ENCODE measurements around the gene FASN.

FASN gene

DNA sequence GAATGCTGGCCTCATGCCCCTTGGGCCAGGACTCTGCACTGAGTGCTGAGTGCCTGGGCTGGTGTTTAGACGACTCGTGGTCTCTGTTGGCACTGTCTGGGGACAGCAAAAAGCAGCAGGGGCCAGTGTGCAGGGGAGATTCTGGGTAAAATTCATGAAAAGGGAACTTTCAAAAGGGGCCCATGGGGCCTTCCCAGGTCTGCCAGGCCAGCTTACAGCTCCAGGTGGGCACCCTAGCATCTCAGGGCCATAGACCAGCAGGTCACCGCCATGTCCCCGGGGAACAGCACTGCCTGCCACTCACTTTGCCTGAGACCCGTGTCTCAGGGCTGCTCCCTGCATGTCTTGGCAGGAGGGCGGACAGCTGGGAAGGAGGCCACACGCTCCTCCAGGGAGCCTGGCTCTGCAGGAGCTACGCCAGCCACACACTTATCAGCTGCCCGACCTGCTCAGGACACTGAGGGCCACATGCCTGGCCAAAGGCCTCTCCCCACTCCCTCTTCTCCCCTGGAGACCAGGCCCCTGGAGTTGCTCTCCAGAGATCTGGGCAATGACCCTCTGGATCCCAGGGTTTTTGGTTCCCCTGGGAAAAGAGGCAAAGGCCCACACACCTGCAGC lies 8.8 kb upstream of the FASN start:
- Histone ChIP-seq H3K27ac (ENCODE audit: low read length) (peak overlapping the region; percentile 53), H2AFZ (ENCODE audit: low read depth, low read length) (peak overlapping the region; percentile 37), H3K4me2 (ENCODE audit: low read length) (peak overlapping the region; percentile 98), H3K9ac (ENCODE audit: low read length) (peak overlapping the region; percentile 71), H4K20me1 (ENCODE audit: insufficient read depth, low read length) (no peaks in the 10 kb centered on the region), H3K4me3 (ENCODE audit: low read length) (peak overlapping the region; percentile 87), H3K36me3 (replicated peaks; ENCODE audit: low read depth, low read length) (no peaks in the 10 kb centered on the region), H3K9me3 (ENCODE audit: insufficient read depth, low read length) (no peaks in the 10 kb centered on the region), H3K4me1 (ENCODE audit: low read length) (peaks cover 20% of the 10 kb centered on the region), H3K27me3 (ENCODE audit: low read depth, low read length) (no peaks in the 10 kb centered on the region), H3K79me2 (ENCODE audit: low read length) (no peaks in the 10 kb centered on the region)
- TF ChIP-seq, protein P1, sequence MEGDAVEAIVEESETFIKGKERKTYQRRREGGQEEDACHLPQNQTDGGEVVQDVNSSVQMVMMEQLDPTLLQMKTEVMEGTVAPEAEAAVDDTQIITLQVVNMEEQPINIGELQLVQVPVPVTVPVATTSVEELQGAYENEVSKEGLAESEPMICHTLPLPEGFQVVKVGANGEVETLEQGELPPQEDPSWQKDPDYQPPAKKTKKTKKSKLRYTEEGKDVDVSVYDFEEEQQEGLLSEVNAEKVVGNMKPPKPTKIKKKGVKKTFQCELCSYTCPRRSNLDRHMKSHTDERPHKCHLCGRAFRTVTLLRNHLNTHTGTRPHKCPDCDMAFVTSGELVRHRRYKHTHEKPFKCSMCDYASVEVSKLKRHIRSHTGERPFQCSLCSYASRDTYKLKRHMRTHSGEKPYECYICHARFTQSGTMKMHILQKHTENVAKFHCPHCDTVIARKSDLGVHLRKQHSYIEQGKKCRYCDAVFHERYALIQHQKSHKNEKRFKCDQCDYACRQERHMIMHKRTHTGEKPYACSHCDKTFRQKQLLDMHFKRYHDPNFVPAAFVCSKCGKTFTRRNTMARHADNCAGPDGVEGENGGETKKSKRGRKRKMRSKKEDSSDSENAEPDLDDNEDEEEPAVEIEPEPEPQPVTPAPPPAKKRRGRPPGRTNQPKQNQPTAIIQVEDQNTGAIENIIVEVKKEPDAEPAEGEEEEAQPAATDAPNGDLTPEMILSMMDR (IDR thresholded peaks at IDR 0.05; ENCODE audit: low read depth, low read length): no peak
- TF ChIP-seq EZH2phosphoT487 (IDR thresholded peaks at IDR 0.05; ENCODE audit: low read depth): no peak

DNA sequence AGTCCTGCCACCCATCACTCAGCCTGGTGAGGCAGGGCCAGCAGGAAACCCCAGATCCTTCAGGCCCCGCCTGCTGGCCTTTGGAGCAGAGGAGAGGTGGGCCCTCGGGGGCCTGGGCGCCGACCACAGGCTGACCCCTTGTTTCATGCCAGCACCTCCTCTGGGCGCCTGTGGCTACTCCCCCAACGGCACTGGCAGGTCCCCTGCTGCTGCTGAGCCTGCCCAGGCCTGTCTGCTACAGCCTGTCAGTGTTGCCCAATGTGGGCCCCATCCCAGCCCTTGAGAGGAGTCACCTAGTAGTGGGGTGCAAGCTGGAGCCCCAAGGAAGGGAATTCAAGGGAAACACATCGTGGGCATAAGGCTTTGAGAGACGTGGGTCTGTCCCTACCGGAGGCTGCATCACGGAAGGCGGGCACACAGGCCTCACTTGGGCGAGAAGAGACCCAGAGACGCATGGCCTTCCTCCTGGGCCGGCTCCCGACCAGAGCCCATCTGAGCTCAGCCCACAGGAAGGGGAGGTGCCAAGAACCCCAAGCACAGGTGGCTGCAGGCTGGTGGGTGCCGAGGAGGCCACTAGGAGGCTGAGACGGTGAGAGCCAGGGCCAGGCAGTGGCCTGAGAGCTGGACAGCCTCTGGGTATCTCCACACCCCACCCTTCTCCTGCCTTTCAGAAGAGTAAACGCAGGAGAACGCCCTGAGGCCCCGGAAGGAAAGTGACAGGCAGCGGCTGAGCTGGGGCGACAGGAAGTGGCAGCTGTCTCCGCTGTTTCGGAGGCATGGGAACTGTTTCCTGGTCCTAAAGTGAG lies 8.0 kb upstream of the FASN start:
- TF ChIP-seq, protein P1 (IDR thresholded peaks at IDR 0.05; ENCODE audit: low read depth, low read length): peak; percentile 41
- TF ChIP-seq EZH2phosphoT487 (IDR thresholded peaks at IDR 0.05; ENCODE audit: low read depth): no peak
- Histone ChIP-seq H3K27me3 (ENCODE audit: low read depth, low read length) (no peaks in the 10 kb centered on the region), H3K36me3 (replicated peaks; ENCODE audit: low read depth, low read length) (no peaks in the 10 kb centered on the region), H3K9me3 (ENCODE audit: insufficient read depth, low read length) (no peaks in the 10 kb centered on the region), H3K4me3 (ENCODE audit: low read length) (peak overlapping the region; percentile 87), H3K9ac (ENCODE audit: low read length) (peak overlapping the region; percentile 71), H2AFZ (ENCODE audit: low read depth, low read length) (peak overlapping the region; percentile 37), H4K20me1 (ENCODE audit: insufficient read depth, low read length) (no peaks in the 10 kb centered on the region), H3K79me2 (ENCODE audit: low read length) (no peaks in the 10 kb centered on the region), H3K4me2 (ENCODE audit: low read length) (peak overlapping the region; percentile 98), H3K27ac (ENCODE audit: low read length) (peak overlapping the region; percentile 53), H3K4me1 (ENCODE audit: low read length) (peaks cover 27% of the 10 kb centered on the region)

DNA sequence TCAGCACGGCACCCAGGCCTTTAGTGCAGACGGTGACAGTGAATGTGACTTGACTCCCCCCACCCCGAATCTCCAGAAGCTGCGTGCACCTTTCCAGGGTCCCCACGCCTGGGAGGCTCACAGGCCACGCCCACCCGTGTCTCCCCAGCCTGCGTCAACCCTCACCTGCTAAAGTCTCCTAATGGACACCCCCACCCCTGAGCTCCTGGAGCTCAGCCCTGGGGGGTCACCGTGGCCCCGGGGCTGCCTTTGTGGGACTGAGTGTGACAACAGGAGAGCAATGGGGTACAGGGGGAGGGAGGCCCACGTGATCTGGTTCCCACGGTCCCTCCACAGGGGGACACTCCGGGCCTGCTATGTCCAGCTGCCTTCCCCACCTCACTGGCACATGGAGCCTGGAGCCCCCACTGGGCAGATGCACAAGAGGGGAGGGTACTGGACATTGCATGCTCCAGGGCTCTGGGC lies 7.4 kb upstream of the FASN start:
- peaks cover 30% of the 10 kb centered on the region for H3K4me1 ChIP-seq (ENCODE audit: low read length)
- peak overlapping the region; percentile 87 for H3K4me3 ChIP-seq (ENCODE audit: low read length)
- peaks cover 2% of the 10 kb centered on the region for H3K36me3 ChIP-seq (replicated peaks; ENCODE audit: low read depth, low read length)
- no peaks in the 10 kb centered on the region for H3K27me3 ChIP-seq (ENCODE audit: low read depth, low read length)
- peak overlapping the region; percentile 98 for H3K4me2 ChIP-seq (ENCODE audit: low read length)
- H3K79me2 ChIP-seq (ENCODE audit: low read length): peaks cover 3% of the 10 kb centered on the region; the same call in 1 of the 2 replicates
- TF ChIP-seq EZH2phosphoT487 (IDR thresholded peaks at IDR 0.05; ENCODE audit: low read depth): no peak
- TF ChIP-seq, protein P1 (IDR thresholded peaks at IDR 0.05; ENCODE audit: low read depth, low read length): no peak
- peak overlapping the region; percentile 53 for H3K27ac ChIP-seq (ENCODE audit: low read length)
- no peaks in the 10 kb centered on the region for H3K9me3 ChIP-seq (ENCODE audit: insufficient read depth, low read length)
- peak overlapping the region; percentile 71 for H3K9ac ChIP-seq (ENCODE audit: low read length)
- H4K20me1 ChIP-seq (ENCODE audit: insufficient read depth, low read length): no peaks in the 10 kb centered on the region
- H2AFZ ChIP-seq (ENCODE audit: low read depth, low read length): no peak overlapping the region

DNA sequence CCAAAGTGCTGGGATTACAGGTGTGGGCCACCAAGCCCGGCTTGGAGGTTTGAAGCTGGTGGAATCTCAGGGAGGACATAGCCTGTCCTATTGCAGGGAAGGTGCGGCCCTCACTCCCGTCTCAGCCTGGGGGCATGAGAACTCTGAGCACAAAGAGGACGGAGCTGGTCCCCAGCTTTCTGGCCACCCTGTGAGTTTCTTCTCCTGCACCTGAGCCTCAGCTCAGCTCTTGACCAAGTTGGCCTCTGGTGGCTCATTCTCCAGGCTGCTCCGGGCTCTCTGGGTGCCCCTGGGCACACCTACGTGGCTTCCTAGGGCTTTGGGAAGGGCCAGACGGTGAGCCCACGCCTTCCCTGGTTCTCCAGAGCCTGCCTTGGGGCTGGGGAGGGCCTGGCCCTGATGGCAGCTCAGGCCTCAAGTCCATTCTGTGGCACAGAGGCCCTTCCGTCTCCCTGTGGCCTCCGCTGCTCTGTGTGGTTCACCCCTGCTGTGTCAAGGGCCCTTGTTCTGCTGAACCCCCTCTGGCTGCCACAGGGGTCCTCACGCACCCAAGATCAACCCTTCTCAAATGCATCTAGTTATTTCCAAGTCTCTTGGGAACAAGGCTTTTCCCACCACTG lies 6.9 kb upstream of the FASN start:
- peaks cover 35% of the 10 kb centered on the region for H3K4me1 ChIP-seq (ENCODE audit: low read length)
- H3K4me3 ChIP-seq (ENCODE audit: low read length): peak overlapping the region; percentile 87; the same call in 1 of the 2 replicates
- no peaks in the 10 kb centered on the region for H3K9me3 ChIP-seq (ENCODE audit: insufficient read depth, low read length)
- TF ChIP-seq, protein P1 (IDR thresholded peaks at IDR 0.05; ENCODE audit: low read depth, low read length): no peak
- TF ChIP-seq EZH2phosphoT487 (IDR thresholded peaks at IDR 0.05; ENCODE audit: low read depth): no peak
- no peak overlapping the region for H3K27ac ChIP-seq (ENCODE audit: low read length)
- H3K27me3 ChIP-seq (ENCODE audit: low read depth, low read length): no peaks in the 10 kb centered on the region
- H3K9ac ChIP-seq (ENCODE audit: low read length): no peak overlapping the region
- no peaks in the 10 kb centered on the region for H4K20me1 ChIP-seq (ENCODE audit: insufficient read depth, low read length)
- H3K36me3 ChIP-seq (replicated peaks; ENCODE audit: low read depth, low read length): peaks cover 3% of the 10 kb centered on the region
- peaks cover 8% of the 10 kb centered on the region for H3K79me2 ChIP-seq (ENCODE audit: low read length)
- H3K4me2 ChIP-seq (ENCODE audit: low read length): peak overlapping the region; percentile 98
- no peak overlapping the region for H2AFZ ChIP-seq (ENCODE audit: low read depth, low read length)
